ENCODE results near the gene MMEL1. TPM values are rescaled to one million over a fixed set of nuclear protein-coding genes. Genes with fewer than 3 reads are reported as not detected.

MMEL1 gene
- total RNA-seq, 6 experiments from 2014 or later: 1.2 to 2.0 TPM; not detected in 4

DNA sequence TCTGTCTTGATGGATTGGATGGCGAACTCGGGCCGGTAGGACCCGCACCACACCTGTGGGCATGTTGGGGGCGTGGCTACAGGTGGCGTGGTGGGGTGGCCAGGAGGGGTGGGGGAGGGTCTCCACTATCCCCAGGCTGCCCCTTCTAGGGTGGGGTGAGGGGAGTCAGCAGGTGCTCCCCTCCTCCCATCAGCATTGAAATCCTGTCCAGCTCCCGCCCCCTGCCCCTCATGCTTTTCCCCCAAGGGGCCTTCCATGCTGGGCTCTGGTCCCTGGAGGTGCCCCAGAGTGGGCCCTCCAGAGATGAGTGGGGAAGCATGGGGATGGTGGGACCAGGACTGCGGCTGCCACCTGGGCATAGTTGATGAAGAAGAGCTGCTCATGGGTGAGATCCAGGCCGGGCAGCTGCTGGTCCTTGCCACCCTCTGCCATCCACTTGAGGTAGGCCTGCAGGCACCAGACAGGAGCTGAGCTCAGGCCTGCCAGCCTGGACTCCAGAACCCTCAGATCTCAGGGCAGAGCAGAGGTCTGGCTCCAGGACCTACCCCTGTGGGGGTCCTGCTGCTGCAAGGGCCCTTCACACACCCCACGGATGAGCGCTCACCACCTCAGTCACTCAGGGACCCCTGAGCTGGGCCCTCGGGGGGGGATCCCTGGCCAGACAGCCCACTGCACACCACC, 41.1 kb downstream of the MMEL1 start:
- peak in 2 of 3 donors; percentile 14 to 47 for DNase-seq
- Histone ChIP-seq H3K9me3 (no peaks in the 10 kb centered on the region), H3K4me1 (no peaks in the 10 kb centered on the region), H3K27ac (no peak overlapping the region), H3K27me3 (no peaks in the 10 kb centered on the region), H3K36me3 (no peaks in the 10 kb centered on the region), H3K4me3 (no peak overlapping the region)
- no peak for ATAC-seq
- intact Hi-C loops (cut with DNase I): no loop called here
- 81% methylated on average over 3 of the region's 12 CpGs for WGBS (ENCODE audit: insufficient coverage, low coverage, low lambda C conversion rate, missing lambda C conversion rate)
- TF ChIP-seq, protein P1, sequence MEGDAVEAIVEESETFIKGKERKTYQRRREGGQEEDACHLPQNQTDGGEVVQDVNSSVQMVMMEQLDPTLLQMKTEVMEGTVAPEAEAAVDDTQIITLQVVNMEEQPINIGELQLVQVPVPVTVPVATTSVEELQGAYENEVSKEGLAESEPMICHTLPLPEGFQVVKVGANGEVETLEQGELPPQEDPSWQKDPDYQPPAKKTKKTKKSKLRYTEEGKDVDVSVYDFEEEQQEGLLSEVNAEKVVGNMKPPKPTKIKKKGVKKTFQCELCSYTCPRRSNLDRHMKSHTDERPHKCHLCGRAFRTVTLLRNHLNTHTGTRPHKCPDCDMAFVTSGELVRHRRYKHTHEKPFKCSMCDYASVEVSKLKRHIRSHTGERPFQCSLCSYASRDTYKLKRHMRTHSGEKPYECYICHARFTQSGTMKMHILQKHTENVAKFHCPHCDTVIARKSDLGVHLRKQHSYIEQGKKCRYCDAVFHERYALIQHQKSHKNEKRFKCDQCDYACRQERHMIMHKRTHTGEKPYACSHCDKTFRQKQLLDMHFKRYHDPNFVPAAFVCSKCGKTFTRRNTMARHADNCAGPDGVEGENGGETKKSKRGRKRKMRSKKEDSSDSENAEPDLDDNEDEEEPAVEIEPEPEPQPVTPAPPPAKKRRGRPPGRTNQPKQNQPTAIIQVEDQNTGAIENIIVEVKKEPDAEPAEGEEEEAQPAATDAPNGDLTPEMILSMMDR (IDR thresholded peaks at IDR 0.05): no peak
- TF ChIP-seq POLR2A (IDR thresholded peaks at IDR 0.05): no peak

DNA sequence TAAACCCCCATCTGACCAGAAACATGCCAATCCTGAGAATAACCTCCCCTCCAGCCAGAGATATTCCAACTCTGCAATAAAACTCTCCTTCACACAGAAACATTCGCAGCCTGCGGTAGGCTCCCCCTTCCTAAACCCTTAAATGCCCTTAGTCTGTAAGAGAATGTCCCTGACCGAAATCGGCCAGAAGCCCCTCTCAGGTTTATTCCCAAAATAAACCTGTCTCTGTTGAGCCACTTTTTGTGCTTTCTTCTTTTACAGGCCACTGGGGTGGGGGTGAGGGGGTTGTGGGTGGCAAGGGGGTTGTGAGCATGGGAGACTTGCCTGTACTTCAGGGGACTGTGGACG, 41.6 kb downstream of the MMEL1 start:
- Histone ChIP-seq H3K36me3 (no peaks in the 10 kb centered on the region), H3K27ac (no peak overlapping the region), H3K27me3 (no peaks in the 10 kb centered on the region), H3K4me3 (no peak overlapping the region), H3K4me1 (no peaks in the 10 kb centered on the region), H3K9me3 (no peaks in the 10 kb centered on the region)
- no peak for TF ChIP-seq POLR2A (IDR thresholded peaks at IDR 0.05)
- TF ChIP-seq, protein P1 (IDR thresholded peaks at IDR 0.05): no peak
- DNase-seq (no peak), ATAC-seq (no peak)
- intact Hi-C loops (cut with DNase I): no loop called here
- WGBS (ENCODE audit: insufficient coverage, low coverage, low lambda C conversion rate, missing lambda C conversion rate): 65% methylated on average over 2 of the region's 5 CpGs

DNA sequence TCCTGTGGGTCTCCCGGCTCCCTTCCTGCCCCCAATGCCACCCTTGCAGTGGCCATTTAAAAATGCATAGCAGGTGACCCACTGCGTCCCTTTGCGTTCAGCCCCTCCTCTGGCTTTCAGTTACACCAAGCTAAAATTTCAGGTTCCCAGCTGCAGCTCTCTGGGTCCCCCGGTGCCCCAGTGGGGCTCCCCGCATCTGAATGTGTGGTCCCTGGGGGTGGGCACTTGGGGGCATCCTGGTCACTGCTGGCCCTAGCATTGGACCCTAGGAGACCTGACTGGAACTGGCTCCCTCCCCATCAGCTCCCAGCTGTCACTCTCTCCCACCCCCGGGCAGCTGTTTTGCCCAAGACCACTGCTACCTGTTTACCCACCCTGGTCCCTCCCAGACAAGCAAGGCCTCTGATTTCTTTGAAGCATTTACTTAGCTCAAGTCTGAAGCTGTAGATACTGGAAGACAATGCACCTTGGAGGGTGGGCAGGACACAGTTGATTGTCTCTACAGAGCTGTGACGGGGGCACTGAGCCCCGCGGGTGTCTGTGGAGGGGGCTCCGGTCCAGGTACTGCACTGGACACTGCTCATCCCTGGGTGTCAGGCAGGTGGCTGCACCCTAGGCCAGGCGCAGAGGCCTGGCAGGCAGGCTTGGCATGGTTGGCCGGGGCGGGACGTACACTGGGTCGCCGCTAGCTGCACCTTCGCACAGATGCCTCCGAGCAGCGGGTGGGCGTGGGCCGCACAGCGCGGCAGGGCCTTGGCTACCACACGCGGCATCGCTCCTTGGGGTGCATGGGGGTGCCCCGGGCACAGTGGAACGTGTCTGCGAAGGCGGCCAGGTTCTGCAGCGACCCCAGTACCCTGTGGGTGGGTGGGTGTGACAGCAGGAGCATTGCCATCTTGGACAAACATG, 42.3 kb downstream of the MMEL1 start:
- Histone ChIP-seq H3K27ac (no peak overlapping the region), H3K36me3 (no peaks in the 10 kb centered on the region), H3K4me3 (no peak overlapping the region), H3K4me1 (no peaks in the 10 kb centered on the region), H3K9me3 (no peaks in the 10 kb centered on the region), H3K27me3 (no peaks in the 10 kb centered on the region)
- WGBS (ENCODE audit: insufficient coverage, low coverage, low lambda C conversion rate, missing lambda C conversion rate): 83% methylated on average over 1 of the region's 31 CpGs
- no peak for TF ChIP-seq POLR2A (IDR thresholded peaks at IDR 0.05)
- TF ChIP-seq, protein P1 (IDR thresholded peaks at IDR 0.05): no peak
- ATAC-seq (no peak), DNase-seq (peak in 2 of 3 donors; percentile 16 to 53)
- intact Hi-C loops (cut with DNase I): no loop called here

DNA sequence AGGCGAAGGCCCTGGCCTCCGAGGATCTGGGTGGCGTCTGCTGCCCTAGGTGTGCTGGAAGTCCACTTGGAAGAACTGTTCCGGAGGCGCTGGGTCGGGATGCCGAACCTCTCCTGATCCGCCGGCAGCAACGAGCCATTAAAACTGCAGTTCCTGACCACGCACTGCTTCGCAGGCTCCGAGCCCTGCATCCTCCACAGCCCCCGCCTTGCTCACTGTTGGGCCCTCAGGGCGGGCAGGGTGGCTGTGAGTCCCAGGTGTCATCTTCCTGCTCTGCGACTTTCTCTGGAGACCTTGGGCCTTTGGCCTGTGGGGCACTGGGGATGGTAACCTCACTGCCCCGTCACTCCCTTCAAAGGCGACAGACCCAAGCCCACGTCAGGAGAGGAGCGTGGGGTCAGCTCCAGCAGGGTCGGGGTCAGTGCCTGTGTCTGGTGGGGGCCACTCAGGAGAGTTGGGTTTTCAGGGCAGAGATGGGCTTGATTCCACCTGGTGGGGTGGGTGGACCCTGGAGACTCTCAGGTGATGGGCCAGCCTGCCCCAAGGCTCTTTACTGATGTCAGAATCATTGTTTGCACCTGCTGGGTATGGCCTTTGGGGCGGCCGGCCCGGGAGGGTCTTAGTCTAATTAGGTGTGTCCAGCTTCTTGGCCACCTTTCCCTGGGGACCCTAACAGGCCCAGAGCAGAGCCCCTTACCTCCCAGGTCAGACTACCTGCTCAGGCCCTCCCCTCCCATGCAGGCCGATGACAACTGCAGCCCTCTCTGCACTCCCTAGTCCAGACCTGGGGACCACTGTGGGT, 43.2 kb downstream of the MMEL1 start:
- DNase-seq (peak in 2 of 3 donors; percentile 20 to 51), ATAC-seq (no peak)
- intact Hi-C loops (cut with DNase I): no loop called here
- H3K9me3 ChIP-seq: no peaks in the 10 kb centered on the region
- no peak for TF ChIP-seq POLR2A (IDR thresholded peaks at IDR 0.05)
- TF ChIP-seq, protein P1 (IDR thresholded peaks at IDR 0.05): no peak
- WGBS (ENCODE audit: insufficient coverage, low coverage, low lambda C conversion rate, missing lambda C conversion rate): no CpG with 5 or more reads among the region's 25 CpGs
- no peak overlapping the region for H3K4me3 ChIP-seq
- H3K4me1 ChIP-seq: peaks cover 0 to 8% (median 4%) of the 10 kb centered on the region in 4 donors
- H3K27me3 ChIP-seq: no peaks in the 10 kb centered on the region
- no peaks in the 10 kb centered on the region for H3K36me3 ChIP-seq
- H3K27ac ChIP-seq: no peak overlapping the region

Data from right lobe of liver (tissue), 6 donors.